T-cell (primary cell): ENCODE measurements around the gene TAS2R14. TPM values are rescaled to one million over a fixed set of nuclear protein-coding genes. Genes with fewer than 3 reads are reported as not detected.

Source experiments
- ATAC-seq, 4 experiments: fragments of 200-7000 bp in 3 of 4; fragments of 150-1000 bp in 1 of 4; cut with Tn5 transposase; replicated peaks in 1 of 4; 1 replicate in 3 of 4; 2 replicates in 1 of 4; pipeline ENCODE4 v1.10.0; 2021; ENCODE audit warnings: moderate library complexity in 3 of 4, mild to moderate bottlenecking in 2 of 4, moderate number of reproducible peaks in 1 of 4
- CTCF ChIA-PET, 2 donors: fragments of 300-600 bp; sonication (Branson Sonifier 250); formaldehyde crosslinking; loops; one replicate each; lab custom pipeline; 2022; ENCODE audit warnings: antibody characterized with exemption in 2 of 2; lab: Charles Lee
- POLR2A ChIA-PET, 2 donors: fragments of 300-600 bp; sonication (Branson Sonifier 250); formaldehyde crosslinking; loops; one replicate each; lab custom pipeline; 2022; ENCODE audit warnings: antibody characterized with exemption in 2 of 2; lab: Charles Lee
- DNase-seq, 35 experiments: peaks; one replicate each; pipeline versions ENCODE4 v3.0.0 to v3.0.0-alpha.2; 2013 to 2023
- H3K27ac ChIP-seq: one replicate; pipeline ENCODE4 v1.5.1; 2013; ENCODE audit warnings: low read length
- H3K27me3 ChIP-seq, 2 experiments: replicated peaks in 1 of 2; 1 replicate in 1 of 2; 2 replicates in 1 of 2; pipeline versions ENCODE4 v1.6.1 to v1.7.0; 2013; ENCODE audit warnings: low read length in 1 of 2, mixed read lengths in 1 of 2; ENCODE audit not compliant: control insufficient read depth in 2 of 2, insufficient read depth in 2 of 2; ENCODE audit errors: extremely low read depth in 1 of 2
- H3K36me3 ChIP-seq, 2 donors: 1 replicate in 1 of 2; 2 replicates in 1 of 2; pipeline versions ENCODE4 v1.6.1 to v1.7.0; 2013; ENCODE audit warnings: low read length in 1 of 2; ENCODE audit not compliant: control insufficient read depth in 2 of 2, insufficient read depth in 1 of 2; ENCODE audit errors: extremely low read depth in 1 of 2
- H3K4me1 ChIP-seq, 2 experiments: 1 replicate in 1 of 2; 2 replicates in 1 of 2; pipeline versions ENCODE4 v1.6.1 to v1.7.0; 2013; ENCODE audit warnings: low read length in 2 of 2, mixed read lengths in 1 of 2; ENCODE audit not compliant: insufficient read depth in 2 of 2, control insufficient read depth in 1 of 2; ENCODE audit errors: extremely low read depth in 1 of 2
- H3K4me3 ChIP-seq, 2 donors: 1 replicate in 1 of 2; 2 replicates in 1 of 2; pipeline versions ENCODE4 v1.5.1 to v1.7.0; 2013; ENCODE audit warnings: mild to moderate bottlenecking in 2 of 2, low read length in 1 of 2, moderate library complexity in 1 of 2; ENCODE audit not compliant: control insufficient read depth in 1 of 2; ENCODE audit errors: extremely low read depth in 1 of 2
- H3K9me3 ChIP-seq: 2 replicates; pipeline ENCODE4 v1.7.0; 2013
- H3K27ac Mint-ChIP-seq, 2 donors: one replicate each; pipeline ENCODE4 v1.8.0; 2020 to 2021; ENCODE audit warnings: mild to moderate bottlenecking in 2 of 2, mixed read lengths in 2 of 2
- H3K27me3 Mint-ChIP-seq, 2 donors: one replicate each; pipeline ENCODE4 v1.8.0; 2021 to 2022; ENCODE audit warnings: mixed read lengths in 2 of 2
- H3K36me3 Mint-ChIP-seq: one replicate; pipeline ENCODE4 v1.8.0; 2021; ENCODE audit warnings: mixed read lengths
- H3K4me1 Mint-ChIP-seq, 3 donors: one replicate each; pipeline ENCODE4 v1.8.0; 2020 to 2022; ENCODE audit warnings: mixed read lengths in 3 of 3, mild to moderate bottlenecking in 1 of 3
- H3K4me3 Mint-ChIP-seq, 3 donors: one replicate each; pipeline ENCODE4 v1.8.0; 2020 to 2022; ENCODE audit warnings: mild to moderate bottlenecking in 3 of 3, mixed read lengths in 3 of 3, moderate library complexity in 3 of 3
- H3K9me3 Mint-ChIP-seq, 3 donors: one replicate each; pipeline ENCODE4 v1.8.0; 2020 to 2022; ENCODE audit warnings: mixed read lengths in 3 of 3
- WGBS: methylation state at CpG from one replicate; pipeline ENCODE4 v1.1.5; 2013; ENCODE audit warnings: missing lambda C conversion rate; ENCODE audit not compliant: insufficient coverage; 5-methylcytosine and 5-hydroxymethylcytosine counted together
- total RNA-seq, 35 experiments: library from RNA in 6 of 35; stranded (reverse) in 6 of 35; fragments of 120-200 nt in 1 of 35; gene quantifications; one replicate each; pipeline versions ENCODE4 v1.2.1 to v1.2.4 and lab custom pipeline; 2013 to 2026

Gene TAS2R14
- total RNA-seq, 5 donors from 2014 or later (not counting 1 experiment from before 2014, with no cell fraction given) = 2.4 to 3.5 (median 2.7) TPM

DNA sequence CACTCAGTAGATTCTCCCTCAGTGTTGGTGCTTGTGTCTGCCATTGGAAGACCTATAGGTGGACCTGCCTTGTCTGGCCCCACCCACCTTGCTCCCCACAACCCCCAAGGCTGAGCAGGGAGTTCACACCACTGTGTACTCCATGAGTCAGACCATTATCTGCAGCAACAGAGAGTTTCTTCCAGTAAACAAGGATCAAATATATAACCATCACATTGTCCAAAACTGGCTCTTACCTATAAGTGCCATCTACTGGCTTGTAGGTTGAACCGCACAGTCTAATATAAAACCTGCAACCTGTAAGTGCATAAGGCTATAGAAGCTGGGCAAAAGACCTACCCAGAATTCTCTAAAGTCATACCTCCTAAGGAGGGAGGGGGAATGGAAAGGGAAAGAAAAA lies 37.6 kb downstream of the TAS2R14 start:
- no peak for ATAC-seq
- no peaks in the 10 kb centered on the region for H3K4me1 ChIP-seq
- H3K4me3 ChIP-seq = no peak overlapping the region
- no peak for DNase-seq
- Mint-ChIP-seq H3K9me3 (peaks cover 11 to 44% (median 23%) of the 10 kb centered on the region in 3 donors), H3K4me3 (no peak overlapping the region), H3K4me1 (no peaks in the 10 kb centered on the region), H3K36me3 (peaks cover 70% of the 10 kb centered on the region), H3K27me3 (no peaks in the 10 kb centered on the region), H3K27ac (no peak overlapping the region)
- no peaks in the 10 kb centered on the region for H3K27me3 ChIP-seq
- peaks cover 0 to 5% of the 10 kb centered on the region in 2 donors for H3K36me3 ChIP-seq
- ChIA-PET POLR2A (no interaction called here), CTCF (no interaction called here)
- H3K9me3 ChIP-seq = no peaks in the 10 kb centered on the region
- WGBS = no CpG with 5 or more reads among the region's 1 CpG
- H3K27ac ChIP-seq = no peak overlapping the region

DNA sequence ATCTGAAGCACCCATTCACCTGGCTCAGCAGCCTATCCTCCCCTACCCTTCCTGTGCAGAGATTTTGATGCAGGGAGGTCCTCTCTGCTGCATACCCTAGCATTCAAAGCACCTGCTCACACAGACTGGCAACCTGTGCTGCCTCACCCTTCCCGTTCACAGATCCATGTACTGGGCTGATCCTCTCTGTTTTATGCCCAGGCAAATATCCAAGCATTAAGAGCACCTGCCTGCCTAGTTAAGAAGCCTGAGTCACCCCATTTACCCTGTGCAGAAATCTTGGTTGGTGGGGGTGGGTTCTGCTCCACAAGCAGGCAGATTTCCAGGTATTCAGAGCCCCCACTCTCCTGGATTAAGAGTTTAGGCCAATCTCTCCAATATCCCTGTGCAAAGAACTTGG lies 38.1 kb downstream of the TAS2R14 start:
- ChIA-PET POLR2A (no interaction called here), CTCF (no interaction called here)
- WGBS = 100% methylated on average over 1 of the region's 1 CpG
- H3K27ac ChIP-seq = no peak overlapping the region
- no peak overlapping the region for H3K27ac Mint-ChIP-seq
- no peak for DNase-seq
- no peak overlapping the region for H3K4me3 Mint-ChIP-seq
- H3K4me1 ChIP-seq = no peaks in the 10 kb centered on the region
- peaks cover 11 to 43% (median 22%) of the 10 kb centered on the region in 3 donors for H3K9me3 Mint-ChIP-seq
- no peaks in the 10 kb centered on the region for H3K27me3 ChIP-seq
- H3K36me3 ChIP-seq = peaks cover 0 to 5% of the 10 kb centered on the region in 2 donors
- no peaks in the 10 kb centered on the region for H3K9me3 ChIP-seq
- H3K4me1 Mint-ChIP-seq = no peaks in the 10 kb centered on the region
- peaks cover 68% of the 10 kb centered on the region for H3K36me3 Mint-ChIP-seq
- H3K4me3 ChIP-seq = no peak overlapping the region
- ATAC-seq = no peak
- H3K27me3 Mint-ChIP-seq = no peaks in the 10 kb centered on the region

DNA sequence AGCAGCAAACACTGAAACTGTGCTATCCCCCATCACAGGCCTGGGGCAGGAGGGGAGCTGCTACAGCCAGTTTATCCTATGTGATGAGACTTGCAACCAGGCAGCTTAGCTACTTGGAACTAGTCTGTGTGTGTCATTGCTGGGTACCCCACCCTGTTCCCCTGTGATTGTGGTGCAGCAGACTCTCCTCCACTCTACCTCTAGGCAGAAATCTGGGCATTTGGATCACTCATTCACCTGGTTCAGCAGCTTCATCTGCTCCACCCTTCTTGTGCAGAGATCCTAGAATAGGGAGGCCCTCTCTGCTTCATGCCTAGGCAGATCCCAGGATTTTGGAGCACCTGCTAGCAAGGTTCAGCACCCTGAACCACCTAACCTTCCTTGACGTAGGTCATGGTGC lies 38.5 kb downstream of the TAS2R14 start:
- H3K4me1 ChIP-seq = no peaks in the 10 kb centered on the region
- no peak overlapping the region for H3K4me3 ChIP-seq
- CTCF ChIA-PET = interaction anchor here in 1 of 2 donors (0.6 kb wide), 1 partner anchor 668 kb away, joined by 6 read pairs; no protein-coding TSS in a partner anchor
- no peak for ATAC-seq
- H3K4me1 Mint-ChIP-seq = no peaks in the 10 kb centered on the region
- peaks cover 0 to 5% of the 10 kb centered on the region in 2 donors for H3K36me3 ChIP-seq
- POLR2A ChIA-PET = no interaction called here
- peaks cover 63% of the 10 kb centered on the region for H3K36me3 Mint-ChIP-seq
- 100% methylated on average over 1 of the region's 1 CpG for WGBS
- H3K27ac Mint-ChIP-seq = no peak overlapping the region
- H3K27ac ChIP-seq = no peak overlapping the region
- H3K27me3 Mint-ChIP-seq = no peaks in the 10 kb centered on the region
- H3K27me3 ChIP-seq = no peaks in the 10 kb centered on the region
- H3K9me3 ChIP-seq = no peaks in the 10 kb centered on the region
- no peak for DNase-seq
- H3K9me3 Mint-ChIP-seq = peaks cover 11 to 39% (median 22%) of the 10 kb centered on the region in 3 donors
- H3K4me3 Mint-ChIP-seq = no peak overlapping the region

DNA sequence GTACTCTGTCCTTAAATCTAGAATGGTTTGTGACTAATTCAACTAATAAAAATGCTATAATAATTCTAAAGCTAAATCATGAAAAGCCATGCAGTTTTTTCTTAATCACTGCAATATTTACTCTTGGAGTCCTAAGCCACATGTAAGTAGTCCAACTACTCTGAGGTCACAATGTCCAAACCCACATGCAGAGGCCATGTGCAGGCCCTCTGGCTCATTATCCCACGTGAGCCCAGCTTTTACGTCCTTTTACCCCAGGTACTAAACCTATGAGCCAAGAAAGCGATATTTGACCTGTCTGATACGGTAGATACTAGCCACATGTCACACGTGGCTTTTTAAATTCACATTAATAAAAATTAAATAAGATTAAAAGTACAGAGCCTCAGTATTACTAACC lies 42.2 kb downstream of the TAS2R14 start:
- Mint-ChIP-seq H3K4me1 (no peaks in the 10 kb centered on the region), H3K27me3 (no peaks in the 10 kb centered on the region), H3K36me3 (peaks cover 55% of the 10 kb centered on the region), H3K27ac (no peak overlapping the region), H3K4me3 (no peak overlapping the region), H3K9me3 (peaks cover 2 to 8% (median 2%) of the 10 kb centered on the region in 3 donors)
- ChIA-PET POLR2A (interaction anchor here in 1 of 2 donors (0.7 kb wide), 1 partner anchor 1802 kb away, joined by 5 read pairs; no protein-coding TSS in a partner anchor), CTCF (no interaction called here)
- H3K36me3 ChIP-seq = peaks cover 0 to 5% of the 10 kb centered on the region in 2 donors
- no CpG with 5 or more reads among the region's 5 CpGs for WGBS
- DNase-seq (no peak), ATAC-seq (no peak)
- no peaks in the 10 kb centered on the region for H3K9me3 ChIP-seq
- no peaks in the 10 kb centered on the region for H3K27me3 ChIP-seq
- no peak overlapping the region for H3K27ac ChIP-seq
- H3K4me1 ChIP-seq = no peaks in the 10 kb centered on the region
- H3K4me3 ChIP-seq = no peak overlapping the region

DNA sequence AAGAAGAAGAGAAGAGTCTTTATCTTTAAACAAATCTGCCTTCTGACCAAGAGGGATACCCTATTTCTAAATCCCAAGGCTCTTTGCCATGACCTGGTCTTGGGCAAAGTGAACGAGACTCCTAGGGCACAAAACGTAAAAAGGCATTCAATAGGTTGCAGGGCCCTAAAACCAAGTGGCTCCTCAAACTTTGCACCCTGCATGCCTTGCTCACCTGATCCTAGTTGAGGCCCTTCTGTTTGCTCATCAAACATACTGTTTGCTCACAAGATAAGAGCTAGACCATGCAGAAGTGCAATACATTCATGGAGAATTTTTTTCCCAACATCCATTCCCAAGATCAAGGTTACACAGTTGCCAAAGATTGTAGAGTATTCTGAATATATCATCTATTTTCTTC lies 47.1 kb downstream of the TAS2R14 start:
- ChIA-PET CTCF (no interaction called here), POLR2A (no interaction called here)
- Histone ChIP-seq H3K27me3 (no peaks in the 10 kb centered on the region), H3K27ac (no peak overlapping the region), H3K36me3 (no peaks in the 10 kb centered on the region), H3K9me3 (no peaks in the 10 kb centered on the region), H3K4me1 (no peaks in the 10 kb centered on the region), H3K4me3 (no peak overlapping the region)
- H3K9me3 Mint-ChIP-seq = no peaks in the 10 kb centered on the region
- no peaks in the 10 kb centered on the region for H3K4me1 Mint-ChIP-seq
- ATAC-seq = no peak
- no peak for DNase-seq
- no peak overlapping the region for H3K4me3 Mint-ChIP-seq
- 100% methylated on average over 2 of the region's 2 CpGs for WGBS
- H3K36me3 Mint-ChIP-seq = peaks cover 29% of the 10 kb centered on the region
- H3K27ac Mint-ChIP-seq = no peak overlapping the region
- H3K27me3 Mint-ChIP-seq = no peaks in the 10 kb centered on the region

- no peak for DNase-seq
- Histone ChIP-seq H3K9me3 (no peaks in the 10 kb centered on the region), H3K4me3 (no peak overlapping the region), H3K36me3 (no peaks in the 10 kb centered on the region), H3K27me3 (no peaks in the 10 kb centered on the region), H3K27ac (no peak overlapping the region), H3K4me1 (no peaks in the 10 kb centered on the region)
- CTCF ChIA-PET = no interaction called here
- no peak for ATAC-seq
- H3K4me3 Mint-ChIP-seq = no peak overlapping the region
- H3K9me3 Mint-ChIP-seq = no peaks in the 10 kb centered on the region
- H3K27me3 Mint-ChIP-seq = no peaks in the 10 kb centered on the region
- POLR2A ChIA-PET = no interaction called here
- H3K36me3 Mint-ChIP-seq = peaks cover 34% of the 10 kb centered on the region
- H3K4me1 Mint-ChIP-seq = no peaks in the 10 kb centered on the region
- H3K27ac Mint-ChIP-seq = no peak overlapping the region
Observed at GRCh38 chr12:10889226-10889625, 49.8 kb downstream of the TAS2R14 start.
